Keratinocyte (primary cell): Measurements from ENCODE around the gene BIK.

Experiments
- CTCF ChIP-seq, 3 experiments: IDR thresholded peaks in 1 of 3; conservative IDR thresholded peaks in 1 of 3; optimal IDR thresholded peaks in 1 of 3; 2 replicates in 2 of 3; 3 replicates in 1 of 3; pipeline versions ENCODE3 to v1.5.1; 2011; ENCODE audit warnings: low read length in 3 of 3, mild to moderate bottlenecking in 3 of 3, moderate library complexity in 2 of 3, control low read depth in 1 of 3, inconsistent platforms in 1 of 3; ENCODE audit not compliant: insufficient read depth in 2 of 3; ENCODE audit errors: extremely low read depth in 1 of 3
- EZH2 ChIP-seq: IDR thresholded peaks from one replicate; pipeline ENCODE4 v1.6.1; 2012; ENCODE audit warnings: inconsistent platforms, mild to moderate bottlenecking, low read length, moderate library complexity

DNA sequence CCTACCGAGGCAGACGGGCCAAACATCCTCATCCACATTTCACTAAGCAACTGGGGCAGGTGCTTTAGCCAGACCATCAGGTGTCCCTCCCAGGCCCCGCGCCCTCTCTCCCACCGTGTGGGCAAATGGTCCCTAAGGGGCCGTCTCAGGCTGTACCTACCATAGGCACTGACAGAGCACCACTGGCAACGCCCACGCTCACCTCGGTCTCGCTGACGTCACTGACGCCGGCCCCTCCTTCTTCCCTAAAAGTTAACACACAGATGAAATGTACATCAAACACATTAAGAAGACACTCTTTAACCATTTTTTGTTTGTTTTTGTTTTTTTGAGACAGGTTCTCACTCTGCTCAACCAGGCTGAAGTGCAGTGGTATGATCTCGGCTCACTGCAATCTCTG lies 30.8 kb upstream of the BIK start:
- TF ChIP-seq CTCF (optimal IDR thresholded peaks at IDR 0.05 in 1 of 3, IDR thresholded peaks at IDR 0.05 in 1 of 3, conservative IDR thresholded peaks at IDR 0.05 in 1 of 3; ENCODE audit: extremely low read depth in 1 of 3, insufficient read depth in 2 of 3, low read length in 3 of 3), result no peak
- no peak for TF ChIP-seq EZH2
